BLaER1 treated with 17β-estradiol and CSF1 and Interleukin-3, amounts not matched to agents 10 nM and 100 nM (cell line): Measurements from ENCODE around the gene C2.
A peak's percentile ranks its signal among the peaks of the same experiment; 100 is the strongest.

Experiments
- H3K27ac ChIP-seq, 11 experiments: shearing (Covaris generic); formaldehyde crosslinking; 2 replicates each; pipeline ENCODE4 v1.8.1; 2022
- H3K27me3 ChIP-seq, 11 experiments: shearing (Covaris generic); formaldehyde crosslinking; 2 replicates each; pipeline ENCODE4 v1.8.1; 2022
- H3K36me3 ChIP-seq, 11 experiments: shearing (Covaris generic); formaldehyde crosslinking; 2 replicates each; pipeline ENCODE4 v1.8.1; 2022
- H3K4me1 ChIP-seq, 10 experiments: shearing (Covaris generic); formaldehyde crosslinking; 2 replicates each; pipeline ENCODE4 v1.8.1; 2022
- H3K4me2 ChIP-seq, 11 experiments: shearing (Covaris generic); formaldehyde crosslinking; 2 replicates each; pipeline ENCODE4 v1.8.1; 2022
- H3K4me3 ChIP-seq, 10 experiments: shearing (Covaris generic); formaldehyde crosslinking; 2 replicates each; pipeline ENCODE4 v1.8.1; 2022
- H3K9ac ChIP-seq, 11 experiments: shearing (Covaris generic); formaldehyde crosslinking; 2 replicates each; pipeline ENCODE4 v1.8.1; 2022
- H3K9me3 ChIP-seq, 11 experiments: shearing (Covaris generic); formaldehyde crosslinking; replicated peaks in 1 of 11; 2 replicates each; pipeline ENCODE4 v1.8.1; 2022
- H4K20me1 ChIP-seq, 11 experiments: shearing (Covaris generic); formaldehyde crosslinking; 2 replicates each; pipeline ENCODE4 v1.8.1; 2022
- Cebpa-rat ChIP-seq, 11 experiments: shearing (Covaris generic); IDR thresholded peaks; 2 replicates each; pipeline ENCODE4 v1.8.1; 2022

Gene C2

GRCh38 chr6:31952140-31952805, 24.8 kb downstream of the C2 start:
- Histone ChIP-seq H3K4me3 (no peak overlapping the region), H3K36me3 (peaks cover 62 to 76% (median 72%) of the 10 kb centered on the region in 11 experiments), H3K9ac (peak overlapping the region in 2 of 11 experiments; percentile 3 to 6; a peak in 1 of 22 replicates), H3K4me2 (peak overlapping the region in 3 of 11 experiments; percentile 2 to 75 (median 51); a peak in 4 of 22 replicates), H3K27ac (no peak overlapping the region; a peak in 1 of 22 replicates), H3K9me3 (no peaks in the 10 kb centered on the region), H4K20me1 (peaks cover 0 to 6% (median 0%) of the 10 kb centered on the region in 11 experiments; a peak in 1 of 22 replicates), H3K4me1 (peaks cover under 1 to 42% (median 3%) of the 10 kb centered on the region in 10 experiments; a peak in 16 of 20 replicates), H3K27me3 (no peaks in the 10 kb centered on the region)
- TF ChIP-seq Cebpa-rat (IDR thresholded peaks at IDR 0.05) = no peak

GRCh38 chr6:31952890-31953289, 25.4 kb downstream of the C2 start:
- H3K4me1 ChIP-seq = peaks cover 7 to 48% (median 9%) of the 10 kb centered on the region in 10 experiments
- H3K4me2 ChIP-seq = peak overlapping the region in 3 of 11 experiments; percentile 2 to 75 (median 51); a peak in 4 of 22 replicates
- peak overlapping the region in 2 of 11 experiments; percentile 3 to 6; a peak in 1 of 22 replicates for H3K9ac ChIP-seq
- no peaks in the 10 kb centered on the region for H3K9me3 ChIP-seq
- peaks cover 0 to 6% (median 0%) of the 10 kb centered on the region in 11 experiments; a peak in 1 of 22 replicates for H4K20me1 ChIP-seq
- H3K36me3 ChIP-seq = peaks cover 63 to 79% (median 73%) of the 10 kb centered on the region in 11 experiments
- TF ChIP-seq Cebpa-rat (IDR thresholded peaks at IDR 0.05) = no peak
- H3K27ac ChIP-seq = peak overlapping the region in 1 of 11 experiments; percentile 35; a peak in 1 of 22 replicates
- H3K27me3 ChIP-seq = no peaks in the 10 kb centered on the region
- no peak overlapping the region for H3K4me3 ChIP-seq

GRCh38 chr6:31954511-31954910, 27.0 kb downstream of the C2 start:
- peak overlapping the region in 3 of 11 experiments; percentile 17 to 75 (median 51); a peak in 4 of 22 replicates for H3K4me2 ChIP-seq
- no peak overlapping the region for H3K4me3 ChIP-seq
- H3K9ac ChIP-seq = no peak overlapping the region; a peak in 1 of 22 replicates
- TF ChIP-seq Cebpa-rat (IDR thresholded peaks at IDR 0.05) = no peak
- H3K36me3 ChIP-seq = peaks cover 63 to 79% (median 73%) of the 10 kb centered on the region in 11 experiments
- H3K27ac ChIP-seq = peak overlapping the region in 2 of 11 experiments; percentile 35 to 45; a peak in 1 of 22 replicates
- H3K27me3 ChIP-seq = no peaks in the 10 kb centered on the region
- peaks cover 0 to 6% (median 0%) of the 10 kb centered on the region in 11 experiments; a peak in 1 of 22 replicates for H4K20me1 ChIP-seq
- peaks cover 15 to 51% (median 17%) of the 10 kb centered on the region in 10 experiments for H3K4me1 ChIP-seq
- no peaks in the 10 kb centered on the region for H3K9me3 ChIP-seq

DNA sequence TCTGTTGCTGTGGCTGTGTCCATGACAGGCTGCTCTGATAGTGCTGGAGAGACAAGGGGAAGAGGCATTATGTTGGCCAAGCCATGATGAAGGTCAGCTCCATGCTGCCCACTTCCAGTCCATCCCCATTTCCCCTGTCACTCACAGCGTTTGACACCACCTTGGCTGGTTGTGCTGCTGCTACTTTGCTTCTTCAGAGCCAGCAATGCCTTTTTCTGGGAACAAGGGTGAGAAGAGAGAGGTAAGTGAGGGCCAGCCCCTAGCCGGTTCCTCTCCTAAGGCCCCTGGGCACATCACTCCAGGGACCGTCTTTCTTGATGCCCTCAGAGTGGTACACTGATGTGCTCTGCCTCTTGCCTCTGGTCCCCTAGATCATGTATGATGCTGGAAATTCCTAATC, 29.3 kb downstream of the C2 start:
- peaks cover 0 to 6% (median 0%) of the 10 kb centered on the region in 11 experiments; a peak in 1 of 22 replicates for H4K20me1 ChIP-seq
- no peaks in the 10 kb centered on the region for H3K27me3 ChIP-seq
- H3K36me3 ChIP-seq = peaks cover 66 to 78% (median 75%) of the 10 kb centered on the region in 11 experiments

GRCh38 chr6:31958412-31958740, 30.9 kb downstream of the C2 start:
- TF ChIP-seq Cebpa-rat (IDR thresholded peaks at IDR 0.05) = no peak

More for the DNA sequence above, 29.3 kb downstream of the C2 start:
- Histone ChIP-seq H3K4me2 (peak overlapping the region in 1 of 11 experiments; percentile 94; a peak in 1 of 22 replicates), H3K9ac (peak overlapping the region in 3 of 11 experiments; percentile 21 to 36 (median 29); a peak in 3 of 22 replicates), H3K27ac (no peak overlapping the region), H3K4me1 (peaks cover 26 to 68% (median 29%) of the 10 kb centered on the region in 10 experiments), H3K9me3 (no peaks in the 10 kb centered on the region), H3K4me3 (no peak overlapping the region)
- TF ChIP-seq Cebpa-rat (IDR thresholded peaks at IDR 0.05) = no peak

GRCh38 chr6:31958741-31959739, 31.5 kb downstream of the C2 start, which contains the start of the genes NELFE and SKIC2:
Gene NELFE, minus strand, starts transcription at chr6:31958971. Its CDS starts 525 bp downstream, at chr6:31958446.
Gene SKIC2, plus strand, starts transcription at chr6:31959175. Its CDS starts 18 bp downstream, at chr6:31959193.
- H3K36me3 ChIP-seq = peaks cover 66 to 78% (median 75%) of the 10 kb centered on the region in 11 experiments
- peak within 1 kb of the TSS; percentile 73 to 85 (median 80) for H3K27ac ChIP-seq
- no peak for TF ChIP-seq Cebpa-rat (IDR thresholded peaks at IDR 0.05)

More at GRCh38 chr6:31958412-31958740, 30.9 kb downstream of the C2 start:
- Histone ChIP-seq H3K4me3 (peak overlapping the region; percentile 82 to 99 (median 92)), H3K4me1 (peaks cover 26 to 54% (median 29%) of the 10 kb centered on the region in 10 experiments), H4K20me1 (no peaks in the 10 kb centered on the region), H3K27ac (peak overlapping the region; percentile 73 to 85 (median 79)), H3K9me3 (no peaks in the 10 kb centered on the region), H3K27me3 (no peaks in the 10 kb centered on the region), H3K36me3 (peaks cover 66 to 78% (median 75%) of the 10 kb centered on the region in 11 experiments), H3K4me2 (peak overlapping the region; percentile 89 to 99 (median 96)), H3K9ac (peak overlapping the region; percentile 83 to 95 (median 91))

DNA sequence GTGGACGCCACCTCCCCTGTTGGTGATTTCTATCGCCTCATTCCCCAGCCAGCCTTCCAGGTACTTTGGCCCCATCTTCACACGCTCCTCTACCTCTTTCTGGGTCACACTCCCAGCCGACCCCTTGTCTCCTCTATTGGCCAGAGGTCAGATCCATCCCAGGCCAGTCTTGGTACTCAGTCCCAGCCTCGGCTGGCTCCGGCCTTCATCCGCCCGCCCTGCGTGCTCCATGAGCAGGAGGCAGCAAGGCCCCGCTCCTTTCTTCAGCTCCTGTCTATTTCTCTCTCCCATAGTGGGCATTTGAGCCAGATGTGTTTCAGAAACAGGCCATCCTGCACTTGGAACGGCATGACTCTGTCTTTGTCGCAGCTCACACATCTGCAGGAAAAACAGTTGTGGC, 34.1 kb downstream of the C2 start:
- H3K9ac ChIP-seq = peak overlapping the region in 6 of 11 experiments; percentile 1 to 32 (median 12); a peak in 6 of 22 replicates
- H3K4me3 ChIP-seq = no peak overlapping the region
- no peaks in the 10 kb centered on the region for H3K27me3 ChIP-seq
- no peaks in the 10 kb centered on the region for H3K9me3 ChIP-seq
- no peak for TF ChIP-seq Cebpa-rat (IDR thresholded peaks at IDR 0.05)
- H3K36me3 ChIP-seq = peaks cover 65 to 78% (median 75%) of the 10 kb centered on the region in 11 experiments
- H4K20me1 ChIP-seq = peaks cover 0 to 5% (median 0%) of the 10 kb centered on the region in 11 experiments; a peak in 2 of 22 replicates
- H3K4me1 ChIP-seq = peaks cover 26 to 36% (median 29%) of the 10 kb centered on the region in 10 experiments
- H3K4me2 ChIP-seq = no peak overlapping the region
- no peak overlapping the region for H3K27ac ChIP-seq

More at GRCh38 chr6:31958741-31959739, 31.5 kb downstream of the C2 start, which contains the start of the genes NELFE and SKIC2:
- no peaks in the 10 kb centered on the region for H3K9me3 ChIP-seq
- H4K20me1 ChIP-seq = no peaks in the 10 kb centered on the region
- H3K4me2 ChIP-seq = peak within 1 kb of the TSS; percentile 89 to 99 (median 96)
- peaks cover 26 to 47% (median 29%) of the 10 kb centered on the region in 10 experiments for H3K4me1 ChIP-seq
- H3K27me3 ChIP-seq = no peaks in the 10 kb centered on the region
- H3K4me3 ChIP-seq = peak within 1 kb of the TSS; percentile 82 to 99 (median 92)
- H3K9ac ChIP-seq = peak within 1 kb of the TSS; percentile 83 to 95 (median 91)

DNA sequence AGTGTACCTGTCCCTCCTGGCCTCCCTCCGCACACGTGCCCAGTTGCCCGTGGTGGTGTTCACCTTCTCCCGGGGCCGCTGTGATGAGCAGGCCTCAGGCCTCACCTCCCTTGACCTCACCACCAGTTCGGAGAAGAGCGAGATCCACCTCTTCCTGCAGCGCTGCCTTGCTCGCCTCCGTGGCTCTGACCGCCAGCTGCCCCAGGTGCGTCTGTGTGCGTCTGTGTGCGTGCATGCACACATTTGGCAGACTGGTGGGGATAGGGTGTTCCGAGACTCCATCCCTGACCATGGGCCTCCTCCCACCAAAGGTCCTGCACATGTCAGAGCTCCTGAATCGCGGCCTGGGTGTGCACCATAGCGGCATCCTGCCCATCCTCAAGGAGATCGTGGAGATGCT, 36.4 kb downstream of the C2 start:
- no peak for TF ChIP-seq Cebpa-rat (IDR thresholded peaks at IDR 0.05)
- H3K36me3 ChIP-seq = peaks cover 82 to 91% (median 90%) of the 10 kb centered on the region in 11 experiments

More for the DNA sequence above, 36.4 kb downstream of the C2 start:
- H3K4me2 ChIP-seq = no peak overlapping the region
- H3K27me3 ChIP-seq = no peaks in the 10 kb centered on the region
- H3K4me1 ChIP-seq = peaks cover 15 to 20% (median 16%) of the 10 kb centered on the region in 10 experiments
- no peak overlapping the region for H3K27ac ChIP-seq
- no peak overlapping the region for H3K9ac ChIP-seq
- H3K9me3 ChIP-seq = no peaks in the 10 kb centered on the region
- no peak overlapping the region for H3K4me3 ChIP-seq
- H4K20me1 ChIP-seq = peaks cover 0 to 5% (median 0%) of the 10 kb centered on the region in 11 experiments; a peak in 3 of 22 replicates
